ENCODE results near the gene BORCS5. TPM values are rescaled to one million over a fixed set of nuclear protein-coding genes. Genes with fewer than 3 reads are reported as not detected.
"Not testable (repeated sequence)": the region's sequence is repeated elsewhere in the genome, so short reads cannot be mapped to it uniquely, and the experiment has no call there.

BORCS5 gene
- total RNA-seq (10 to 100 TPM in 2 of 4 donors, 1 to 10 TPM in 2; 8.0 to 10.9 (median 10.0) TPM), polyA plus RNA-seq (6.3 TPM)
- long read RNA-seq, donor 1, full-length matches to known transcripts: 7 of 12 reads
- long read RNA-seq, donor 1, partial matches to known transcripts: 0 of 12 reads
- long read RNA-seq, donor 1, other reads (novel, unspliced or antisense): 5 of 12 reads
- long read RNA-seq, donor 2, full-length matches to known transcripts: 6 of 6 reads
- long read RNA-seq, donor 2, partial matches to known transcripts: 0 of 6 reads
- long read RNA-seq, donor 2, other reads (novel, unspliced or antisense): 0 of 6 reads
- long read RNA-seq, donor 3, full-length matches to known transcripts: 8 of 12 reads
- long read RNA-seq, donor 3, partial matches to known transcripts: 2 of 12 reads
- long read RNA-seq, donor 3, other reads (novel, unspliced or antisense): 2 of 12 reads
- long read RNA-seq, donor 4, full-length matches to known transcripts: 3 of 5 reads
- long read RNA-seq, donor 4, partial matches to known transcripts: 1 of 5 reads
- long read RNA-seq, donor 4, other reads (novel, unspliced or antisense): 1 of 5 reads

DNA sequence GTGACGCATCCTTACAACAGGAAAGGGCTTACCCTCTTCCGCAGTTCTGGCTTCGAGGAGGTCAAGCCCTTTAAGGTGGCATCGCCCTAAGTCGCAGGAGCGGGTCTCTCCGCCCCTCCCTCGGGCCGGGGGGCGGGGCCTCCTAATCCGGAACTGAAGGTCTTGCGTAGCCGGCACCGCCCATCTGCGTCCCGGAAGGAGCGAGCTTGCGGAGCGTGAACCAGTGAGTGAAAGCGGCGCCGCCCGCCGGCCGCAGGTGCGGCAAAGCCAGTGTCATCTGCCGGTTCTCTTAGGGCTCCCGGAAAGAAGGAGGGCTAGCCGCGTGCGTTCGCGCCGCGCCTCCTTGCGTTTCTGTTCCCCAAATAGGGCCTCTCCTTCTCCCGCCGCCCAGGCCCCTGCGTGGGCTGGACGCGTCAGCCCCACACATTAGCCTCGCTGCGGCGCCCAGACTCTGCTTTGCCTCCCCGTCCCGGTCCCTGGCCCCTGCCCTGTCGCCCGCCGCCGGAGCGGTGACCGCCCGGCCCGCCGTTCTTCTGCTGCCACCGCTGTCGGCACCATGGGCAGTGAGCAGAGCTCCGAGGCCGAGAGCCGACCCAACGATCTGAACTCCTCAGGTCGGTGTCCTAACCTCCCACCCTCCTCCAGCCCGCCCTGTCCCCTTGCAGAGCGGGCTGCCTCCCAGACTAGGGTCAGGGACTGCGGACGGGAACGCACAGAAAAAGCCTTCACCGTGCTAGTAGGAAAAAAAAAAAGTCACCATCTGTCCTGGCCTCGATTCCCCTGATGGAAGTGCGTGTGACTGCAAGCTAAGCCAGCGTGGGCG, at the start of gene BORCS5:
Gene BORCS5 (plus strand): TSS at position 183 of the 823 bp plus-strand sequence. CDS start 374 bp downstream, at position 557.
- Histone ChIP-seq H3K9me3 (ENCODE audit: control insufficient read depth, low read length) (no peaks in the 10 kb centered on the region), H3K27me3 (ENCODE audit: control insufficient read depth, insufficient read depth) (no peaks in the 10 kb centered on the region), H3K4me3 (ENCODE audit: low read length) (peak within 1 kb of the TSS; percentile 71), H3K27ac (ENCODE audit: low read length) (peak within 1 kb of the TSS; percentile 77), H3K4me1 (ENCODE audit: control insufficient read depth, insufficient read depth, low read length) (no peaks in the 10 kb centered on the region)
- DNase-seq (peak; percentile 98 to 99 (median 99)), ATAC-seq (peak; percentile 99)
- intact Hi-C loops (cut with DNase I): no loop called here
- under 1% methylated on average over 72 of the region's 72 CpGs for WGBS

GRCh38 chr12:12310695-12311094, 46.2 kb upstream of the BORCS5 start:
- WGBS: 93% methylated on average over 10 of the region's 10 CpGs
- H3K4me1 ChIP-seq (ENCODE audit: control insufficient read depth, insufficient read depth, low read length); ATAC-seq; H3K27ac ChIP-seq (ENCODE audit: low read length); H3K27me3 ChIP-seq (ENCODE audit: control insufficient read depth, insufficient read depth); intact Hi-C loops (cut with DNase I); H3K4me3 ChIP-seq (ENCODE audit: low read length); DNase-seq; H3K9me3 ChIP-seq (ENCODE audit: control insufficient read depth, low read length): not testable (repeated sequence)

GRCh38 chr12:12315838-12316237, 41.0 kb upstream of the BORCS5 start:
- no peaks in the 10 kb centered on the region for H3K9me3 ChIP-seq (ENCODE audit: control insufficient read depth, low read length)
- H3K4me1 ChIP-seq (ENCODE audit: control insufficient read depth, insufficient read depth, low read length): no peaks in the 10 kb centered on the region
- H3K27ac ChIP-seq (ENCODE audit: low read length): no peak overlapping the region
- ATAC-seq: no peak
- no peak overlapping the region for H3K4me3 ChIP-seq (ENCODE audit: low read length)
- intact Hi-C loops (cut with DNase I): no loop called here
- DNase-seq: no peak
- H3K27me3 ChIP-seq (ENCODE audit: control insufficient read depth, insufficient read depth): no peaks in the 10 kb centered on the region

DNA sequence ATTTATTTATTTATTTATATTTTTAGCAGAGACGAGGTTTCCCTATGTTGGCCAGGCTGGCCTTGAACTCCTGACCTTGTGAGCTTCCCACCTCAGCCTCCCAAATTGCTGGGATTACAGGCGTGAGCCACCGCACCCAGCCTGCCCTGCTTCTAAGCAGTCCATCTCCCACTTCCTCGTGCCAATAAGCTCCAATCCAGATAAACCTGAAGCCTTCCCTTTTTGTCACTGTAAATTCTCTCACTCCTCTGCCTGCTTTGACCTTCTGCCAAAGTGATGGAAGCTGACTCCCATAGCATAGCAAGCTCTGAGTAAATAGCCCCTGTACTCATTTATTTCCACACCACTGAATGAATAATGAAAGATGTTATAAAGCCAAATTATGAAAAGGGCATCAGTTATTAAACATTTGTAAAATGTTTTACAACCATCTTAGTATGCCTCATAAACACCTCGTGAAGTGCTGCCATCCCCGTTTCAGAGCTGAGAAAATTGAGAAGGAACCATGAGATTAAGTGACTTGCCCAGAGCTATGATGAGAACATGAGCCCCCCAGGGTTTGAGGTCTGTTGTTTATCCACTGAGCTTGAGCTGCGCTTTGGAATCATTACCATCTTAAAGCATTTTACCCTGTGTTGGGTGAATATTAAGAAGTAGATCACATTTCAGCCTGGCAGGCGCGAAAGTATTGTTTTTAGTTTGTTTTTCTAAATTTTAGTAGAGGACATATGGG, 37.3 kb upstream of the BORCS5 start:
- Histone ChIP-seq H3K27ac (ENCODE audit: low read length) (peak overlapping the region; percentile 50), H3K9me3 (ENCODE audit: control insufficient read depth, low read length) (no peaks in the 10 kb centered on the region), H3K27me3 (ENCODE audit: control insufficient read depth, insufficient read depth) (no peaks in the 10 kb centered on the region), H3K4me1 (ENCODE audit: control insufficient read depth, insufficient read depth, low read length) (no peaks in the 10 kb centered on the region), H3K4me3 (ENCODE audit: low read length) (peak overlapping the region; percentile 44)
- 53% methylated on average over 9 of the region's 9 CpGs for WGBS
- DNase-seq (no peak), ATAC-seq (peak in 1 of 2 donors; percentile 59)
- intact Hi-C loops (cut with DNase I): loop anchor here in 1 of 4 donors (5.0 kb wide), 1 partner anchor 237 kb away; no protein-coding TSS in a partner anchor

GRCh38 chr12:12323118-12323517, 33.8 kb upstream of the BORCS5 start:
- ATAC-seq (no peak), DNase-seq (no peak)
- Histone ChIP-seq H3K9me3 (ENCODE audit: control insufficient read depth, low read length) (no peaks in the 10 kb centered on the region), H3K4me1 (ENCODE audit: control insufficient read depth, insufficient read depth, low read length) (no peaks in the 10 kb centered on the region), H3K27me3 (ENCODE audit: control insufficient read depth, insufficient read depth) (no peaks in the 10 kb centered on the region), H3K4me3 (ENCODE audit: low read length) (no peak overlapping the region), H3K27ac (ENCODE audit: low read length) (no peak overlapping the region)
- WGBS: 78% methylated on average over 4 of the region's 4 CpGs
- intact Hi-C loops (cut with DNase I): loop anchor here in 1 of 4 donors (5.0 kb wide), 1 partner anchor 241 kb away; no protein-coding TSS in a partner anchor

- H3K9me3 ChIP-seq (ENCODE audit: control insufficient read depth, low read length): no peaks in the 10 kb centered on the region
- ATAC-seq (no peak), DNase-seq (no peak)
- H3K4me1 ChIP-seq (ENCODE audit: control insufficient read depth, insufficient read depth, low read length): no peaks in the 10 kb centered on the region
- no peak overlapping the region for H3K27ac ChIP-seq (ENCODE audit: low read length)
- WGBS: 87% methylated on average over 9 of the region's 9 CpGs
- no peaks in the 10 kb centered on the region for H3K27me3 ChIP-seq (ENCODE audit: control insufficient read depth, insufficient read depth)
- intact Hi-C loops (cut with DNase I): loop anchor here in 1 of 4 donors (5.0 kb wide), 1 partner anchor 241 kb away; no protein-coding TSS in a partner anchor
- no peak overlapping the region for H3K4me3 ChIP-seq (ENCODE audit: low read length)
Measured at GRCh38 chr12:12323591-12323990, 33.3 kb upstream of the BORCS5 start.

GRCh38 chr12:12326262-12326661, 30.6 kb upstream of the BORCS5 start:
- intact Hi-C loops (cut with DNase I): loop anchor here in 1 of 4 donors (2.0 kb wide), 1 partner anchor 245 kb away; no protein-coding TSS in a partner anchor
- Histone ChIP-seq H3K9me3 (ENCODE audit: control insufficient read depth, low read length) (no peaks in the 10 kb centered on the region), H3K27me3 (ENCODE audit: control insufficient read depth, insufficient read depth) (no peaks in the 10 kb centered on the region), H3K4me3 (ENCODE audit: low read length) (no peak overlapping the region), H3K27ac (ENCODE audit: low read length) (no peak overlapping the region), H3K4me1 (ENCODE audit: control insufficient read depth, insufficient read depth, low read length) (no peaks in the 10 kb centered on the region)
- WGBS: 90% methylated on average over 3 of the region's 3 CpGs
- no peak for ATAC-seq
- DNase-seq: no peak

- ATAC-seq: peak; percentile 64 to 67
- DNase-seq: no peak
- H3K27me3 ChIP-seq (ENCODE audit: control insufficient read depth, insufficient read depth): no peaks in the 10 kb centered on the region
- H3K4me1 ChIP-seq (ENCODE audit: control insufficient read depth, insufficient read depth, low read length): no peaks in the 10 kb centered on the region
- 0% methylated on average over 1 of the region's 1 CpG for WGBS
- intact Hi-C loops (cut with DNase I): loop anchor here in 1 of 4 donors (2.0 kb wide), 1 partner anchor 247 kb away; no protein-coding TSS in a partner anchor
- H3K9me3 ChIP-seq (ENCODE audit: control insufficient read depth, low read length): no peaks in the 10 kb centered on the region
- H3K27ac ChIP-seq (ENCODE audit: low read length): no peak overlapping the region
- no peak overlapping the region for H3K4me3 ChIP-seq (ENCODE audit: low read length)
Measured at GRCh38 chr12:12327802-12328201, 29.1 kb upstream of the BORCS5 start.

DNA sequence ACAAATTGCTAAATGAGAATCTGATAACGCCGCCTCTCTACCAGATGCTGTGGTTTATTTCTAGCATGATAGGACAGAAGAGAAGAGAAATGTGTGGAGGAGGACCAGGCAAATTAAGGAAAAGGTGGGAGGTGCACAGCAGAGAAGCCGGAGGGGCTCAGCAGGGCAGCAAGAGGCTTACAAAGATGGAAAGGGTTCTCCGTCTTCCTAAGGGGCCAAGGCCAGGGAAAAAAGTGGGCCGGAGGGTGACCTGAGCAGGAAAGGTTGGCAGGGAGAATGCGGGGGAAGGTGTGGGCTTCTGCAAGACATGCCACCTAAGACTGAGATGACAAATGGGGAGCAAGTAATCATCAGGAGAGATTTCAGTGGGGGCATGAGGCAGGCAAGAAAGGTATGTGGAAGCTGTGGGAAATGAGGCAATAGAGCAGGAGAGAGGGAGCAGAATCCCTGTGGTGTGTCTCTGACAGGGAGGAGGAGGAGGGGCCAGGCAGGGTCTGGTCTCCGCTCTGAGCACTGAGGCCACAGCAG, 25.6 kb upstream of the BORCS5 start:
- H3K27ac ChIP-seq (ENCODE audit: low read length): no peak overlapping the region
- no peak overlapping the region for H3K4me3 ChIP-seq (ENCODE audit: low read length)
- no peak for ATAC-seq
- DNase-seq: no peak
- H3K9me3 ChIP-seq (ENCODE audit: control insufficient read depth, low read length): no peaks in the 10 kb centered on the region
- no peaks in the 10 kb centered on the region for H3K27me3 ChIP-seq (ENCODE audit: control insufficient read depth, insufficient read depth)
- peaks cover 4% of the 10 kb centered on the region for H3K4me1 ChIP-seq (ENCODE audit: control insufficient read depth, insufficient read depth, low read length)
- intact Hi-C loops (cut with DNase I): loop anchor here in 1 of 4 donors (5.0 kb wide), 1 partner anchor 249 kb away; no protein-coding TSS in a partner anchor
- 91% methylated on average over 7 of the region's 7 CpGs for WGBS

DNA sequence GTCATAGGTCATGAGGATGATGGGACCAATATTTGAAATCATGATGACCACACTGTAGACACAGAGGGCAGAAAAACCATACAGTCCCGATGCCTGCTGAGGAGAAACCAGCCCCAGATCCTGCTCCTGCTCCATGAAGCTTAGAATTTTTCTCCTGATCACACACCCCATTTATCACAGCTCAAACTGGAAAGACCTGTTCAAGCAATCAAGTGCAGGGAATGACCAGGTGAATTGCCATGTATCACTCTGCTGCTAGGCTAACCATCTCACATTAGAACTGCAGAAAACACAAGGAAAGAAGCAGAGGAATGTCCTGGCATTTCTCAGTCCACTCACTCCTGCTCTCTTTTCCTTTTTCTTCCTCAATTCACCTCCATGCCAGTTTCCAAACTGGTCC, 25.0 kb upstream of the BORCS5 start:
- Histone ChIP-seq H3K27ac (ENCODE audit: low read length) (no peak overlapping the region), H3K4me1 (ENCODE audit: control insufficient read depth, insufficient read depth, low read length) (peaks cover 4% of the 10 kb centered on the region), H3K9me3 (ENCODE audit: control insufficient read depth, low read length) (no peaks in the 10 kb centered on the region), H3K27me3 (ENCODE audit: control insufficient read depth, insufficient read depth) (no peaks in the 10 kb centered on the region), H3K4me3 (ENCODE audit: low read length) (no peak overlapping the region)
- intact Hi-C loops (cut with DNase I): loop anchor here in 1 of 4 donors (5.0 kb wide), 1 partner anchor 250 kb away; no protein-coding TSS in a partner anchor
- DNase-seq (no peak), ATAC-seq (no peak)
- WGBS: 90% methylated on average over 1 of the region's 1 CpG

All from right cardiac atrium (tissue), 5 donors.